Measurements from ENCODE around the gene LNPK. TPM values are rescaled to one million over a fixed set of nuclear protein-coding genes. Genes with fewer than 3 reads are reported as not detected.
A peak's percentile ranks its signal among the peaks of the same experiment; 100 is the strongest.

The LNPK gene
- total RNA-seq, 1 experiment from 2014 or later = 69.0 TPM

DNA sequence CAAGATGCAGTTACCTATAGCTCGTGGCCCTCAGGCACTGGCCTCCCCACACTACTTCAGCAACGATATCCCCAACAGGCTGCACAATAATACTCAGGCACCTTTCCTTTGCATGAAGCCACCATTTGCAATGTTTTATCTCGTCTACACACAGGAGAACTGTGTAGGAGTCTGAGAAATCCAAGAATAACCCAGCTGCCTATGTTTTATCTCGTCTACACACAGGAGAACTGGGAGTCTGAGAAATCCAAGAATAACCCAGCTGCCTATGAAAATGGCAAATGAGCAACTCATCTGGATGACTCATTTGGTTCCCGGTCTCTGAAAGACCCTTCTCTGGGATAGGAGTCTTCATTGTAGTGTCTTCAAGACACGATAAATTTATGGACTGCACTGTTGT is 18.3 kb upstream of the LNPK start:
- no peak overlapping the region for H2AFZ ChIP-seq (ENCODE audit: low read length)
- H3K4me2 ChIP-seq (ENCODE audit: low read depth, low read length, poor library complexity, severe bottlenecking) = no peak overlapping the region
- H3K27me3 ChIP-seq (ENCODE audit: low read length) = no peaks in the 10 kb centered on the region
- no peaks in the 10 kb centered on the region for H4K20me1 ChIP-seq (ENCODE audit: insufficient read depth, low read depth, low read length)
- no peak for DNase-seq
- H3K4me3 ChIP-seq (ENCODE audit: low read length) = no peak overlapping the region
- H3K79me2 ChIP-seq (ENCODE audit: low read length) = no peaks in the 10 kb centered on the region
- no peaks in the 10 kb centered on the region for H3K4me1 ChIP-seq (ENCODE audit: low read length)
- H3K9ac ChIP-seq (ENCODE audit: low read length) = no peak overlapping the region
- H3K9me3 ChIP-seq (ENCODE audit: low read length) = no peaks in the 10 kb centered on the region
- no peaks in the 10 kb centered on the region for H3K36me3 ChIP-seq (ENCODE audit: insufficient read depth, low read length)
- no peaks in the 10 kb centered on the region for H3K9me2 ChIP-seq (replicated peaks; ENCODE audit: insufficient read depth, low read length)
- no peak overlapping the region for H3K27ac ChIP-seq (ENCODE audit: low read length)

DNA sequence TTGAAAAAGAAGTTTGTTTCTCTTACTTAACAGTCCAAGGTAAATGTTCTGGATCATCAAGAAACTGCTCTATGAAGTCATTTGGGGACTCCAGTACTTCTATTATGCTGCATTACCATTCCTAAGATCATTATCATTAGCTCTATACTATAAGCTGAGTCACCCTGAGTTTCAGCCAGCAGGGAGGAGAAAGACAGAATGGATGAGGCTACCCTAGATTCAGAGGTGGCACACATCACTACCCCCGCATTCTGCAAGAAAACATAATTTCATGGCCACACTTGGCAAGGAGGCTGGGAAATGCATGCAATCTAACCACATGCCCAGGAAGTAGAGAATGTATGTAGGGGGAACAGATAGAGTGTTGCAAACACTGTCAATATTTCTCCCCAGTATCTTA is 16.6 kb upstream of the LNPK start:
- no peaks in the 10 kb centered on the region for H3K9me2 ChIP-seq (replicated peaks; ENCODE audit: insufficient read depth, low read length)
- H3K4me3 ChIP-seq (ENCODE audit: low read length) = no peak overlapping the region
- no peaks in the 10 kb centered on the region for H3K27me3 ChIP-seq (ENCODE audit: low read length)
- H3K27ac ChIP-seq (ENCODE audit: low read length) = no peak overlapping the region
- H3K79me2 ChIP-seq (ENCODE audit: low read length) = no peaks in the 10 kb centered on the region
- no peak for DNase-seq
- H3K9ac ChIP-seq (ENCODE audit: low read length) = no peak overlapping the region
- H3K4me2 ChIP-seq (ENCODE audit: low read depth, low read length, poor library complexity, severe bottlenecking) = no peak overlapping the region
- no peaks in the 10 kb centered on the region for H3K4me1 ChIP-seq (ENCODE audit: low read length)
- H3K36me3 ChIP-seq (ENCODE audit: insufficient read depth, low read length) = no peaks in the 10 kb centered on the region
- H2AFZ ChIP-seq (ENCODE audit: low read length) = no peak overlapping the region
- H3K9me3 ChIP-seq (ENCODE audit: low read length) = no peaks in the 10 kb centered on the region
- H4K20me1 ChIP-seq (ENCODE audit: insufficient read depth, low read depth, low read length) = no peaks in the 10 kb centered on the region

DNA sequence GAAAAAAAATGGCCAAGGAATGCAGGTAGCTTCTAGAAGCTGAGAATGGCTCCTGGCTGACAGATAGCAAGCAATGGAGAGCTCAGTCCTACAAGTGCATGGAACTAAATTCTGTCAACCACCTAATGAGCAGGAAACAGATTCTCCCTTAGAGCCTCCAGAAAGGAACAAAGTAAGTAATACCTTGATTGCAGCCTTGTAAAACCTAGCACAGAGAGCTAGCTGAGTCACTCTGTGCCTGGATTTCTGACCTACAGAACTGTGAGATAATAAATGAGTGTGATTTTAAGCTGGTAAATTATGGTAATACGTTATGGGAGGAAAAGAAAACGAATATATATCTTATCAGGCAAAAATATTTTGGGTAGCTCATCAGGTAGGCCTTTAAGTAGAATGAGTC is 7.4 kb upstream of the LNPK start:
- H3K27ac ChIP-seq (ENCODE audit: low read length) = no peak overlapping the region
- no peak overlapping the region for H3K4me2 ChIP-seq (ENCODE audit: low read depth, low read length, poor library complexity, severe bottlenecking)
- no peaks in the 10 kb centered on the region for H3K27me3 ChIP-seq (ENCODE audit: low read length)
- no peaks in the 10 kb centered on the region for H3K9me2 ChIP-seq (replicated peaks; ENCODE audit: insufficient read depth, low read length)
- no peaks in the 10 kb centered on the region for H3K9me3 ChIP-seq (ENCODE audit: low read length)
- no peak for DNase-seq
- no peaks in the 10 kb centered on the region for H3K4me1 ChIP-seq (ENCODE audit: low read length)
- H4K20me1 ChIP-seq (ENCODE audit: insufficient read depth, low read depth, low read length) = no peaks in the 10 kb centered on the region
- no peaks in the 10 kb centered on the region for H3K36me3 ChIP-seq (ENCODE audit: insufficient read depth, low read length)
- H3K4me3 ChIP-seq (ENCODE audit: low read length) = no peak overlapping the region
- H2AFZ ChIP-seq (ENCODE audit: low read length) = no peak overlapping the region
- no peaks in the 10 kb centered on the region for H3K79me2 ChIP-seq (ENCODE audit: low read length)
- H3K9ac ChIP-seq (ENCODE audit: low read length) = no peak overlapping the region

DNA sequence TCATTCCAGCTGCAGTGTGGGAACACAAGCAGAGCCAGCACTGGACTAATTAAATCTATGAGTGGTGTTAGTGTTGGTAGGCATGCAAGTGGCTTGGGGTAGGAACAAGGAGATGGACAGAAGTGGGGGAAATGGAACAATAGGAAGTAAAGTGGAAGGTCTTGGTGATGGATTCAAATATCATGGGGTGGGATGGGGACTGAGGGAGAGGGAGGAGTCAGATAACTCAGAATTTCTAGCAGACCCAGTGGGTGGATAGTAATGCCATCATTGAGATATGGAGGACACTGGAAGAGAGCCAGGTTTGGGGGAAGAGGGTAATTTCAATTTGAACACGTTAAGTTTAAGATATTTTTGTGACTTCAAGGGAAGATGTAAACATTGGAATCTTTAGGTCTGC is 2.9 kb upstream of the LNPK start:
- Histone ChIP-seq H3K36me3 (ENCODE audit: insufficient read depth, low read length) (no peaks in the 10 kb centered on the region), H3K9me3 (ENCODE audit: low read length) (no peaks in the 10 kb centered on the region), H3K4me1 (ENCODE audit: low read length) (peaks cover 19% of the 10 kb centered on the region), H3K27ac (ENCODE audit: low read length) (no peak overlapping the region), H2AFZ (ENCODE audit: low read length) (no peak overlapping the region), H3K79me2 (ENCODE audit: low read length) (peaks cover 19% of the 10 kb centered on the region), H3K4me2 (ENCODE audit: low read depth, low read length, poor library complexity, severe bottlenecking) (no peak overlapping the region), H3K27me3 (ENCODE audit: low read length) (no peaks in the 10 kb centered on the region), H3K4me3 (ENCODE audit: low read length) (no peak overlapping the region), H3K9ac (ENCODE audit: low read length) (no peak overlapping the region), H4K20me1 (ENCODE audit: insufficient read depth, low read depth, low read length) (no peaks in the 10 kb centered on the region), H3K9me2 (replicated peaks; ENCODE audit: insufficient read depth, low read length) (no peaks in the 10 kb centered on the region)
- DNase-seq = no peak

DNA sequence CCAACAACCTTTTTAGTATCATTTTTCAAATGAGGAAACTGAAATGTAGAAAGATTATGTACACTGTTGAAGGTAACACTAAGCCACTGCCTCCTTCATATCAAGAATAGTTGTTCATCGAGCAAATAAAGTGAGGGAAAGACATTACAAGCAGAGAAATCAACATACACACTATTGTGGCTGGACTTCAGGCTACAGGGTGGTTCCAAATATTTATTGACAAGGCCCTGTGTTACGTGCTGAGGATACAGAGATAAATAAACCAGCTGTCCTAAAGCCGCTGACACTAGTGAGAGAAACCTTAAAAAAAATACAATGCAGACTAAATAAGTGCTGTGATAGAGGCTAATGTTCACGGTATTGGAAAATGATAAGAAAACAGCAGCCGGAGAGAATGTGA is 1.9 kb upstream of the LNPK start:
- Histone ChIP-seq H3K36me3 (ENCODE audit: insufficient read depth, low read length) (no peaks in the 10 kb centered on the region), H3K27me3 (ENCODE audit: low read length) (no peaks in the 10 kb centered on the region), H3K9me3 (ENCODE audit: low read length) (no peaks in the 10 kb centered on the region), H3K4me1 (ENCODE audit: low read length) (peaks cover 28% of the 10 kb centered on the region), H3K4me3 (ENCODE audit: low read length) (no peak overlapping the region), H3K79me2 (ENCODE audit: low read length) (peaks cover 29% of the 10 kb centered on the region), H3K27ac (ENCODE audit: low read length) (no peak overlapping the region), H2AFZ (ENCODE audit: low read length) (no peak overlapping the region), H3K9me2 (replicated peaks; ENCODE audit: insufficient read depth, low read length) (no peaks in the 10 kb centered on the region), H4K20me1 (ENCODE audit: insufficient read depth, low read depth, low read length) (no peaks in the 10 kb centered on the region), H3K4me2 (ENCODE audit: low read depth, low read length, poor library complexity, severe bottlenecking) (no peak overlapping the region), H3K9ac (ENCODE audit: low read length) (no peak overlapping the region)
- no peak for DNase-seq

DNA sequence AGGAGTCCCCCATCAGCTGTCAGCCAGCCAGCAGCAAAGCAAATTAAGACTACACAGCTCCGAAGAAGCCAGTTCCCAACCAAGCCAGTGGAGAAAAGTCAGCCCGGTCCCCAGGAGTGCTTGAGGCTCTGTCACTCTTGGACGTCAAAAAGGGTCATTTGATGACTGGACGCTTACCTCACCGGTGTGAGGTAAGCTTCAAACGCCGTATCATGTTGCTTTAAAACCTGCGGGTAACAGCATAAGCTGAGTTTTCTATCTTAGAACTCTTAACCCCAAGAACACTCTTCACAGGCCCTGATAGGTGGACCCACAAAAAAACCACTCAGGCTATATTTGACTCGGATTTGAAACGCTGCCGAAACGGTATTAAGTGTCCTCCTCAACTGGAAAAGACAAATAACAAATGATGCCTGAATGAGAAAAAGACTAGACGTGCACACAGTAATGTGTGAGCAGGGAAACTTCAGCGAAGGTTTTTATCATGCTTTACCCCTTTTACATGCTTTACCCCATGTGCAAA is 682 bp upstream of the LNPK start:
- no peak for DNase-seq
- H3K79me2 ChIP-seq (ENCODE audit: low read length) = peaks cover 41% of the 10 kb centered on the region
- no peaks in the 10 kb centered on the region for H3K9me3 ChIP-seq (ENCODE audit: low read length)
- peak overlapping the region; percentile 98 for H3K4me2 ChIP-seq (ENCODE audit: low read depth, low read length, poor library complexity, severe bottlenecking)
- H3K9me2 ChIP-seq (replicated peaks; ENCODE audit: insufficient read depth, low read length) = no peaks in the 10 kb centered on the region
- no peaks in the 10 kb centered on the region for H3K36me3 ChIP-seq (ENCODE audit: insufficient read depth, low read length)
- H3K27me3 ChIP-seq (ENCODE audit: low read length) = no peaks in the 10 kb centered on the region
- H3K4me1 ChIP-seq (ENCODE audit: low read length) = peaks cover 38% of the 10 kb centered on the region
- H2AFZ ChIP-seq (ENCODE audit: low read length) = peak overlapping the region; percentile 97
- H3K4me3 ChIP-seq (ENCODE audit: low read length) = peak overlapping the region; percentile 82
- no peaks in the 10 kb centered on the region for H4K20me1 ChIP-seq (ENCODE audit: insufficient read depth, low read depth, low read length)
- no peak overlapping the region for H3K27ac ChIP-seq (ENCODE audit: low read length)
- peak overlapping the region; percentile 75 for H3K9ac ChIP-seq (ENCODE audit: low read length)

DNA sequence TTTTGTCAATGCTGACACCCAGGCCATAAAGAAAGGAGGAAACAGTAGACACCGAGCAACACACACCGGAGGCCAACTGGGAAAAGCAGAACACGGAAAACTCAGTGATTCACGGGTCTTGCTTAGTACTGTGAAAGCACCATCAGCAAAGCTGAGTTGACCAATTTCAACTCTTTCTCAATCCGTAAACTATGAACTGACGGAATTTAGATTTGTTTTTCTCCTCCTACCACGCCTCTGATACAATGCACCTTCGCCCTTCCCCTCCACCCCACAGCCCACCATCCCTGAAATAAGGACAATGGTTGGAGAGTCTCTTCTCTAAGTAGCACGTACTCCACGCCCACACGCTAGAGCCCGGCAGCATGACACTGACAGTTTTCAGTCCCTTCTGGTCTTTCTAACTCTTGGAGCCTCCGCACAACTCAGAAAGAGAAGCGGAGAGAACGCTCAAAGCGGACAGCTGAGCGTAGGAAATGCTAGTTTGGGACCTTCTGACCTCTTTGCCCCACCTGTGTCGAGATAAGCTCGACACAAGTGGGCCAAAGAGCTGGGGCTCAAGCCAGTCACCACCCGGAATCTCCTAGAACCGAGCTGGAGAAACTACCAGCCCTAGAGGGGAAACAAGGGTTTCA is 669 bp downstream of the LNPK start:
- H3K9me2 ChIP-seq (replicated peaks; ENCODE audit: insufficient read depth, low read length) = no peaks in the 10 kb centered on the region
- H3K9me3 ChIP-seq (ENCODE audit: low read length) = no peaks in the 10 kb centered on the region
- H3K4me3 ChIP-seq (ENCODE audit: low read length) = peak overlapping the region; percentile 82
- peak overlapping the region; percentile 60 for H3K27ac ChIP-seq (ENCODE audit: low read length)
- H3K9ac ChIP-seq (ENCODE audit: low read length) = peak overlapping the region; percentile 75
- H2AFZ ChIP-seq (ENCODE audit: low read length) = peak overlapping the region; percentile 16
- peaks cover 55% of the 10 kb centered on the region for H3K79me2 ChIP-seq (ENCODE audit: low read length)
- peak; percentile 82 for DNase-seq
- peak overlapping the region; percentile 98 for H3K4me2 ChIP-seq (ENCODE audit: low read depth, low read length, poor library complexity, severe bottlenecking)
- peaks cover 51% of the 10 kb centered on the region for H3K4me1 ChIP-seq (ENCODE audit: low read length)
- H3K27me3 ChIP-seq (ENCODE audit: low read length) = no peaks in the 10 kb centered on the region
- H3K36me3 ChIP-seq (ENCODE audit: insufficient read depth, low read length) = no peaks in the 10 kb centered on the region
- H4K20me1 ChIP-seq (ENCODE audit: insufficient read depth, low read depth, low read length) = no peaks in the 10 kb centered on the region

DNA sequence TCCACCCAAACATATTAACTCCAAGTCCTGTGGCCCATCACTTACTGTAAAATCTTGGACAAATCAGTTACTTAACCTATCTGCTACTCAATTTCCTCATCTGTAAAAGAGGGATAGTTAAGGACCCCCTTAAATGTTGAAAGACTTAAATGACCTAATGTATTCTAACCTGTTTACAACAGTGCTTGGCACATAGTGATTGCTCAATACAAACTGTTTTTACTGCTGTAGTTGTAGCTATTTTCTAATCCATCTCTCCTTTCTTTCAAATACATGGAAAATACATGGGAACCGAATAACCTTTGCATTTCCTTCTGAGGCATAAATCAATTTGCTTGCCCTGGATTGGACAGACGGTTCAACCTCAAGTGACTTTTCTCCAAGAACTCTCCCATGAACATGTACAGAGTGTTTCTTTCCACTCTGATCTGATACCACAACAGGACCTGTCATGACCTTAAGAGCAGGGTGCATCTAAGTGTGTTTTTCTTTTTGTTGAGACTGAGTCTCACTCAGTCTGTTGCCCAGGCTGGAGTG is 2.7 kb downstream of the LNPK start:
- no peak for DNase-seq
- Histone ChIP-seq H3K27ac (ENCODE audit: low read length) (no peak overlapping the region), H3K9ac (ENCODE audit: low read length) (no peak overlapping the region), H3K27me3 (ENCODE audit: low read length) (no peaks in the 10 kb centered on the region), H3K9me2 (replicated peaks; ENCODE audit: insufficient read depth, low read length) (no peaks in the 10 kb centered on the region), H3K9me3 (ENCODE audit: low read length) (no peaks in the 10 kb centered on the region), H3K4me1 (ENCODE audit: low read length) (peaks cover 53% of the 10 kb centered on the region), H2AFZ (ENCODE audit: low read length) (no peak overlapping the region), H3K4me3 (ENCODE audit: low read length) (peak overlapping the region; percentile 82; the same call in 1 of the 2 replicates), H3K36me3 (ENCODE audit: insufficient read depth, low read length) (no peaks in the 10 kb centered on the region), H3K79me2 (ENCODE audit: low read length) (peaks cover 75% of the 10 kb centered on the region), H4K20me1 (ENCODE audit: insufficient read depth, low read depth, low read length) (no peaks in the 10 kb centered on the region), H3K4me2 (ENCODE audit: low read depth, low read length, poor library complexity, severe bottlenecking) (peak overlapping the region; percentile 98)
